GM10266 (cell line): ENCODE results near the gene WDR81.
A peak's percentile ranks its signal among the peaks of the same experiment; 100 is the strongest.
"Not testable (repeated sequence)": the region's sequence is repeated elsewhere in the genome, so short reads cannot be mapped to it uniquely, and the experiment has no call there.

Experiments used
- DNase-seq: peaks from one replicate; pipeline ENCODE4 v3.0.0; 2012; ENCODE audit errors: extremely low spot score
- CTCF ChIP-seq: IDR thresholded peaks from 2 replicates; pipeline ENCODE4 v1.5.1; 2012; ENCODE audit warnings: mild to moderate bottlenecking, low read depth; ENCODE audit not compliant: control insufficient read depth, insufficient read depth; ENCODE audit errors: missing control alignments

WDR81 gene

GRCh38 chr17:1762233-1762900 lies 37.9 kb downstream of the WDR81 start:
- TF ChIP-seq CTCF = no peak
- no peak for DNase-seq

GRCh38 chr17:1762901-1763898 lies 38.7 kb downstream of the WDR81 start:
- no peak for TF ChIP-seq CTCF
- no peak for DNase-seq

- TF ChIP-seq CTCF = no peak
- no peak for DNase-seq
Measured at GRCh38 chr17:1764284-1764683, 39.8 kb downstream of the WDR81 start.

GRCh38 chr17:1764705-1765104 lies 40.2 kb downstream of the WDR81 start:
- DNase-seq = not testable (repeated sequence)

- TF ChIP-seq CTCF = no peak
- no peak for DNase-seq
Measured at GRCh38 chr17:1765576-1765975, 41.1 kb downstream of the WDR81 start.

- no peak for DNase-seq
- TF ChIP-seq CTCF = no peak
Measured at GRCh38 chr17:1766382-1767135, 42.1 kb downstream of the WDR81 start.

- TF ChIP-seq CTCF = peak; percentile 16
- DNase-seq = no peak
Measured at GRCh38 chr17:1767358-1767757, 42.9 kb downstream of the WDR81 start.
